ENCODE results near the gene SLC1A3.
"Not testable (repeated sequence)": the region's sequence is repeated elsewhere in the genome, so short reads cannot be mapped to it uniquely, and the experiment has no call there.

SLC1A3 gene

DNA sequence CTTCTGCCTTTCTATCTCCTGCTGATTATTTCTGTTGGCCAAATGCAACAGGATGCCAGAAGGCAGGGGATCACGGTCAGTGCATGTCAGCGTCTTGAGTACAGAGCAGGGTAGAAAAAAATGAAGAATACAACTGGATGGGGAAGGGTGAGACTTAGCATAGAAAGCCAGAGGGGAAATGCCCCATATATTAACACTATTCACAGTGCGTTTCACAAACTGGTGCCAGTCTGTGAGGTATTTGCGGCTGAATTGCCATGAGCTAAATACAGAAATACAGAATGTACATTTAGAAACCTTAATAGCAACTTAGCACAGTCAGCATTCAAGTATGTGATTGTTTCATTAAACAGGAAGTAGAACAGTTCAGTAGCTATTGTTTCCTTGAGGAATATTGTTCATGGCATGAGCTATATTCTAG lies 31.0 kb upstream of the SLC1A3 start:
- Histone ChIP-seq H3K27me3 (ENCODE audit: insufficient read depth, insufficient read length) (no peaks in the 10 kb centered on the region), H3K4me3 (ENCODE audit: insufficient read length, low read depth) (no peak overlapping the region), H3K36me3 (ENCODE audit: insufficient read depth, insufficient read length, low read length) (no peaks in the 10 kb centered on the region), H3K4me1 (ENCODE audit: insufficient read depth, insufficient read length) (no peaks in the 10 kb centered on the region), H3K9ac (ENCODE audit: insufficient read length, low read depth) (no peak overlapping the region), H3K9me3 (ENCODE audit: insufficient read depth, low read length) (no peaks in the 10 kb centered on the region)
- DNase-seq (ENCODE audit: low read depth, low spot score), result no peak
- TF ChIP-seq SUZ12 (IDR thresholded peaks at IDR 0.05; ENCODE audit: extremely low read depth, insufficient read depth, insufficient read length) (no peak), YY1 (IDR thresholded peaks at IDR 0.05; ENCODE audit: insufficient read depth, insufficient read length) (no peak), ZNF274 (IDR thresholded peaks at IDR 0.05; ENCODE audit: low read depth, low read length) (no peak)

DNA sequence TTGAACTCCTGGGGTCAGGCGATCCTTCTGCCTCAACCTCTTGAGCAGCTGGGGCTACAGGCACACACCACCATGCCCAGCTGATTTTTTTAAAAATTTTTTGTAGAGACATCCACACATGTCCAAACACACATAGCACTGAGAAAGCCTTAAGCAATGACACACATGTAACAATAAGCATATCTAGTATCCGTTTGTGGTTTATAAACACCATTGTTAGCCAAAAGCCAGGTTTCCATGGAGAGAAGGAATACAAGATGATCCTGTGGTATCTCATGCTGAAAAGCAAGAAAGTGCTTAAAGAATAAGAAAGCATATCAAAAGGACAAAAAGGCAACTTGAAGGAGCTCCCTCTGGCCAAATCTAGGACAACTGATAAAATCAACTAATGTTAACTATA lies 29.7 kb upstream of the SLC1A3 start:
- H3K4me3 ChIP-seq (ENCODE audit: insufficient read length, low read depth), result no peak overlapping the region
- TF ChIP-seq ZNF274 (IDR thresholded peaks at IDR 0.05; ENCODE audit: low read depth, low read length) (no peak), YY1 (IDR thresholded peaks at IDR 0.05; ENCODE audit: insufficient read depth, insufficient read length) (no peak)
- no peaks in the 10 kb centered on the region for H3K27me3 ChIP-seq (ENCODE audit: insufficient read depth, insufficient read length)
- H3K36me3 ChIP-seq (ENCODE audit: insufficient read depth, insufficient read length, low read length), result no peaks in the 10 kb centered on the region
- no peak for DNase-seq (ENCODE audit: low read depth, low spot score)
- H3K4me1 ChIP-seq (ENCODE audit: insufficient read depth, insufficient read length), result no peaks in the 10 kb centered on the region
- no peak overlapping the region for H3K9ac ChIP-seq (ENCODE audit: insufficient read length, low read depth)
- no peaks in the 10 kb centered on the region for H3K9me3 ChIP-seq (ENCODE audit: insufficient read depth, low read length)

DNA sequence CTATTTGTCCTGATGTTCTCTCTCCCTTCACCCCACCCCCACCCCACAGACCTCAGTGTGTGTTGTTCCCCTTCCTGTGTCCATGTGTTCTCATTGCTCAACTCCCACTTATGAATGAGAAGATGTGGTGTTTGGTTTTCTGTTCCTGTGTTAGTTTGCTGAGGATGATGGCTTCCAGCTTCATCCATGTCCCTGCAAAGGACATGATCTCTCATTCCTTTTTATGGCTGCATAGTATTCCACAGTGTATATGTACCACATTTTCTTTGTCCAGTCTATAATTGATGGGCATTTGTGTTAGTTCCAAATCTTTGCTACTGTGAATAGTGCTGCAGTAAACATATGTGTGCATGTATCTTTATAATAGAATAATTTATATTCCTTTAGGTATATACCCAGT lies 26.5 kb upstream of the SLC1A3 start:
- H3K36me3 ChIP-seq (ENCODE audit: insufficient read depth, insufficient read length, low read length); H3K9ac ChIP-seq (ENCODE audit: insufficient read length, low read depth); H3K9me3 ChIP-seq (ENCODE audit: insufficient read depth, low read length); H3K27me3 ChIP-seq (ENCODE audit: insufficient read depth, insufficient read length); H3K4me3 ChIP-seq (ENCODE audit: insufficient read length, low read depth); DNase-seq (ENCODE audit: low read depth, low spot score); H3K4me1 ChIP-seq (ENCODE audit: insufficient read depth, insufficient read length): not testable (repeated sequence)

DNA sequence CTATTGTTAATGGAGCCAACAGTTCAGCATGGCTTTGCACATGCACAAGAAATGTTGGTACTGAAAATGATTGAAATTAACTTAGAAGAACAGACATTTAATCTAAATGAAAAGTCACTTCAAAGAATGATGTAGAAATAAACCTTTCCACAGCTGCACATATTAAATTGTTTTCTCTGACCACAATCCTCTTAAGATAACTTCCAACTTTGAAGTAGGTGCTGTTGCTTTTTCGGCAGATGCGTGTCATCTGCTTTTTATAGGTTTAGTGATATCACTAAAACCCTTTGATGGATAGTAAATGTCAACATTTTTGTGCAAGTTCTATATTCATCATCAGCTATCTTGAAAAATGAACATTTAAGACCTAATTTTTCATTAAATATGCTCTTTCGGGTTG lies 25.3 kb upstream of the SLC1A3 start:
- H3K9me3 ChIP-seq (ENCODE audit: insufficient read depth, low read length), result no peaks in the 10 kb centered on the region
- no peaks in the 10 kb centered on the region for H3K36me3 ChIP-seq (ENCODE audit: insufficient read depth, insufficient read length, low read length)
- no peaks in the 10 kb centered on the region for H3K27me3 ChIP-seq (ENCODE audit: insufficient read depth, insufficient read length)
- H3K4me1 ChIP-seq (ENCODE audit: insufficient read depth, insufficient read length), result no peaks in the 10 kb centered on the region
- no peak overlapping the region for H3K4me3 ChIP-seq (ENCODE audit: insufficient read length, low read depth)
- DNase-seq (ENCODE audit: low read depth, low spot score), result no peak
- no peak for TF ChIP-seq SUZ12 (IDR thresholded peaks at IDR 0.05; ENCODE audit: extremely low read depth, insufficient read depth, insufficient read length)
- TF ChIP-seq YY1 (IDR thresholded peaks at IDR 0.05; ENCODE audit: insufficient read depth, insufficient read length), result no peak
- TF ChIP-seq ZNF274 (IDR thresholded peaks at IDR 0.05; ENCODE audit: low read depth, low read length), result no peak
- H3K9ac ChIP-seq (ENCODE audit: insufficient read length, low read depth), result no peak overlapping the region

DNA sequence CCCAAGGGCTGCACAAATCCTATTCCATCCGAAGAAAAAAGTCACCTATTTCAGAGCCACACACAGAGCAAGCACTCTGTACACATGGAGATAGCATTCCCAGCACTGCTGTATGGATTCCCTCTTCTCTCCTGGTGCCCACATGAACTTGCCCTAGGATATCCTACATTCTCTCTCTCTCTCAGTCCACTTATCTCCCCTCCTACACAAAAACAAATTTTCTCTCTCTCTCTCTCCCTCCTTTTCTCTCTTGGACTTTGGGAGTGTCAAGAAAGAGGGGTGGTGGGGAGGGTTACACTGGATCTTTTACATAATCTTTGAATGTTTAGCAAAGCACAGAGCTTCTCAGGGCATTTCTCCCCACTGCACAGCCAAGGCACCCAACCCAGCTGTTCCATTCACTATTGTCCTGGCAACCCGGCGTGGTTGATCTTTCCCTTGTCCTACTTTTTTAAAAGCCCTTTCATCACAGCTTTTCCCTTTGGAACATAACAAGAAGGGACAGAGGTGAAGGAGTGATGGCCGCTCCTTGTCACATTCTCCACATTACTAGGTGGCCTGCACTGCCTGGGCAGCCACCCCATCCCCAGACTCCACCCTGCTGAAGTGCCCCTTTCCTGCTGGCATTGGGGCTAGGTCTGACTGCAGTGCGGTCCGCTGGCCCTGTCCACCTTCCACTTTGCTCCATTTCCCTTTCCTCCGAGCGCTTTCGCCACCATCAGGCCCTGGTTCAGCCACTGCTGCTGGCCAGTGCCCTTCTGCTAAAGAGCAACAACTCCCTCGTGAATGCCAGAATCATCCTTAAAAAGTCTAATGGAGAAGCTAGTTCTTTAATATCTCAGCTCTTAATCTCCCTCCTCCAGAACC lies 22.2 kb upstream of the SLC1A3 start:
- TF ChIP-seq SUZ12 (IDR thresholded peaks at IDR 0.05; ENCODE audit: extremely low read depth, insufficient read depth, insufficient read length) (no peak), YY1 (IDR thresholded peaks at IDR 0.05; ENCODE audit: insufficient read depth, insufficient read length) (no peak), ZNF274 (IDR thresholded peaks at IDR 0.05; ENCODE audit: low read depth, low read length) (no peak)
- H3K36me3 ChIP-seq (ENCODE audit: insufficient read depth, insufficient read length, low read length), result no peaks in the 10 kb centered on the region
- no peaks in the 10 kb centered on the region for H3K4me1 ChIP-seq (ENCODE audit: insufficient read depth, insufficient read length)
- H3K4me3 ChIP-seq (ENCODE audit: insufficient read length, low read depth), result no peak overlapping the region
- DNase-seq (ENCODE audit: low read depth, low spot score), result no peak
- H3K27me3 ChIP-seq (ENCODE audit: insufficient read depth, insufficient read length), result no peaks in the 10 kb centered on the region
- H3K9me3 ChIP-seq (ENCODE audit: insufficient read depth, low read length), result no peaks in the 10 kb centered on the region
- no peak overlapping the region for H3K9ac ChIP-seq (ENCODE audit: insufficient read length, low read depth)

DNA sequence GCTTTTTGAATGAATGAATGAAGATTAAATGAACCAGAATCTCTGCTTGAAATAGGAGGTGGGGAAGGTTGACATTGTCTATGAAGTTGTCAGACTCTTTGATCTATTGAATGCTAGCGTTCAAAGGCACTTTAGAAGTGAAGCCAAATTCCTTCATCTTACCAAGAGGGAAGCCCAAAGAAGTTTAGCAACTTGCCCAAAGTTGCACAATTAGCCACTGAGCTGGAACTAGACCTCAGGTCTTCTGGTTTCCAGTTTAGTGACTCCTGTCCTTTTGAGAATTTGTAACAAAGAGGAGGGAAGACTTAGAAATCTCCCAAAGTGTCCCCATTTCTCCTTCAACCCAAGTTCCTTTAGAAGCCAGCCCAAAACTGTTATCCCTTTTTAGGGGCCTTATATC lies 20.7 kb upstream of the SLC1A3 start:
- H3K4me3 ChIP-seq (ENCODE audit: insufficient read length, low read depth), result no peak overlapping the region
- no peak for DNase-seq (ENCODE audit: low read depth, low spot score)
- no peaks in the 10 kb centered on the region for H3K27me3 ChIP-seq (ENCODE audit: insufficient read depth, insufficient read length)
- H3K9me3 ChIP-seq (ENCODE audit: insufficient read depth, low read length), result no peaks in the 10 kb centered on the region
- H3K9ac ChIP-seq (ENCODE audit: insufficient read length, low read depth), result no peak overlapping the region
- H3K4me1 ChIP-seq (ENCODE audit: insufficient read depth, insufficient read length), result no peaks in the 10 kb centered on the region
- TF ChIP-seq YY1 (IDR thresholded peaks at IDR 0.05; ENCODE audit: insufficient read depth, insufficient read length), result no peak
- no peak for TF ChIP-seq ZNF274 (IDR thresholded peaks at IDR 0.05; ENCODE audit: low read depth, low read length)
- no peak for TF ChIP-seq SUZ12 (IDR thresholded peaks at IDR 0.05; ENCODE audit: extremely low read depth, insufficient read depth, insufficient read length)
- H3K36me3 ChIP-seq (ENCODE audit: insufficient read depth, insufficient read length, low read length), result no peaks in the 10 kb centered on the region

DNA sequence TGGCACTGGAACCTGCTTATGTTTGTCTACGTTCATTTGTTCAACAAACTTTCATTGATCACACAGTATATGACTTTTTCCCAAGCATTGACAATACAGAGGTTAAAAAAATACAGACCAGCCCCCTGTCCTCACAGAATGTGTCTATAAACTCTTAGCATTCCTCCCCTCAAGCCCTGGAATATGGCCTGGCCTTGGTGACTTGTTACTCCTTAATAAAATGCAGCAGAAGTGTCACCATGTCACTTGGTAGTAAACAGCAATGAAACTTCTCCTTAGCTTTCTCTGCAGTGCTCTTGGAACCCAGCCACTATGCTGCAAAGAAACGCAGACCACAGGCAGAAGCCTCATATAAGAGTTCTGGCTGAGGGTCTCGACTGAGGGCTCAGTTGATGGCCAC lies 19.1 kb upstream of the SLC1A3 start:
- no peak for DNase-seq (ENCODE audit: low read depth, low spot score)
- no peak overlapping the region for H3K4me3 ChIP-seq (ENCODE audit: insufficient read length, low read depth)
- TF ChIP-seq ZNF274 (IDR thresholded peaks at IDR 0.05; ENCODE audit: low read depth, low read length) (no peak), SUZ12 (IDR thresholded peaks at IDR 0.05; ENCODE audit: extremely low read depth, insufficient read depth, insufficient read length) (no peak), YY1 (IDR thresholded peaks at IDR 0.05; ENCODE audit: insufficient read depth, insufficient read length) (no peak)
- no peaks in the 10 kb centered on the region for H3K4me1 ChIP-seq (ENCODE audit: insufficient read depth, insufficient read length)
- no peaks in the 10 kb centered on the region for H3K9me3 ChIP-seq (ENCODE audit: insufficient read depth, low read length)
- H3K27me3 ChIP-seq (ENCODE audit: insufficient read depth, insufficient read length), result no peaks in the 10 kb centered on the region
- H3K9ac ChIP-seq (ENCODE audit: insufficient read length, low read depth), result no peak overlapping the region
- no peaks in the 10 kb centered on the region for H3K36me3 ChIP-seq (ENCODE audit: insufficient read depth, insufficient read length, low read length)

DNA sequence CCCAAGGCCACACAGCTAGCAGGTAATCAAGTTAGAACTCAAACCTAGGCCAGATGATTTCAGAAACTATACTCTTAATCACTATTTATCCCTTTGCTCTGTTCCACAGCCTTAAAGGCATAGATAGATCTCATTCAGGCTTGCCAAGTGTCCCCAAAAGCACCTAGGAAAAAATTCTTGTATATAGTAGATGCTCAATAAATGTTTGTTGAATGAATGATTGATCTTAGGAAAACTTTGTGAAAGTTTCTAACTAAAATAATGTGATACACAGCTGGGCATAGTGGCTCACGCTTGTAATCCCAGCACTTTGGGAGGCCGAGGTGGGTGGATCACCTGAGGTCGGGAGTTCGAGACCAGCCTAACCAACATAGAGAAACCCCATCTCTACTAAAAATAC lies 16.7 kb upstream of the SLC1A3 start:
- not testable (repeated sequence) for H3K4me3 ChIP-seq (ENCODE audit: insufficient read length, low read depth)

More for the DNA sequence above, 16.7 kb upstream of the SLC1A3 start:
- H3K4me1 ChIP-seq (ENCODE audit: insufficient read depth, insufficient read length); H3K9me3 ChIP-seq (ENCODE audit: insufficient read depth, low read length); H3K9ac ChIP-seq (ENCODE audit: insufficient read length, low read depth); DNase-seq (ENCODE audit: low read depth, low spot score); H3K27me3 ChIP-seq (ENCODE audit: insufficient read depth, insufficient read length); H3K36me3 ChIP-seq (ENCODE audit: insufficient read depth, insufficient read length, low read length): not testable (repeated sequence)
